GM06990 (cell line): Measurements from ENCODE around the gene TULP4.

ENCODE experiments used
- DNase-seq: peaks from one replicate; pipeline ENCODE4 v3.0.0-alpha.2; 2011; ENCODE audit not compliant: insufficient read length; ENCODE audit errors: extremely low read depth
- H3K27me3 ChIP-seq: replicated peaks from 2 replicates; pipeline ENCODE4 v1.6.0; 2011; ENCODE audit warnings: low read length; ENCODE audit not compliant: control insufficient read depth, insufficient read depth
- H3K36me3 ChIP-seq: 2 replicates; pipeline ENCODE4 v1.5.1; 2011; ENCODE audit warnings: low read length; ENCODE audit not compliant: control insufficient read depth, insufficient read depth
- H3K4me3 ChIP-seq: replicated peaks from 2 replicates; pipeline ENCODE4 v1.5.1; 2011; ENCODE audit warnings: low read depth, mild to moderate bottlenecking, control low read depth, low read length
- TF ChIP-seq, protein P1 (sequence below): IDR thresholded peaks from 2 replicates; pipeline ENCODE4 v1.5.1; 2011; ENCODE audit warnings: low read length, control low read depth, mild to moderate bottlenecking, inconsistent platforms; ENCODE audit not compliant: insufficient read depth, poor library complexity, severe bottlenecking

TULP4 gene

DNA sequence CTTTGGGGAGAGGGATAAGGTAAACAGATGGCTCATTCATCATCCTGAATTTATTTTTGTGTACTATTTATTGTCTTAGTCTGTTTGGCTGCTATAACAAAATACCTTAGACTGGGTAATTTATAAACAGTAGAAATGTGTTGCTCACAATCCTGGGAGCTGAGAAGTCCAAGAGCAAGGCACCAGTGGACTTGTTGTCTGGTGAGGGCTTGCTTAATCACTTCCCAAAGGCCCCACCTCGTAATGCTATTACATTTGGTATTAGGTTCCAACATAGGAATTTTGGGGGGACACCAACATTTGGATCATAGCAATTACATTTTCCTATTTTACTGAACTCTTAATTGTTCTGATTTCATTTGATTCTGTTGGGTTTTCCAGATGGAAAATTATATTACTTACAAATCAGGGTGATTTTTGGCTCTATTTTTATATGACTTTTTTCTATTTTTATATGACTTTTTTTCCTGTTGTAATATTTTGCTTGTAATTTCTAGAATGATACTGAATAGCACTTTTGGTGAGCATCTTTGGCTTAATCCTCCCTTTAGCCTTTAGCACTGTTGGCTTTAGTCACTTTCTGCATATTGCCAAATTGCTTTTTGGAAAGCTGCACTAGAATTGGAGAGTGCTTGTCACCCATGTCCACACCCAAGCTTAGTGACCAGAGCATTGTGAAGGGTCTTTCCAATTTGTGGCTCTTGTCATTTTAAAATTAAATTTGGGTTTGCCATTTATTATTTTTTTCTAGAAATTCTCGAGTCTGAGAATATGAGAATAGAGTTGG lies 43.7 kb upstream of the TULP4 start:
- DNase-seq = no peak
- TF ChIP-seq, protein P1, sequence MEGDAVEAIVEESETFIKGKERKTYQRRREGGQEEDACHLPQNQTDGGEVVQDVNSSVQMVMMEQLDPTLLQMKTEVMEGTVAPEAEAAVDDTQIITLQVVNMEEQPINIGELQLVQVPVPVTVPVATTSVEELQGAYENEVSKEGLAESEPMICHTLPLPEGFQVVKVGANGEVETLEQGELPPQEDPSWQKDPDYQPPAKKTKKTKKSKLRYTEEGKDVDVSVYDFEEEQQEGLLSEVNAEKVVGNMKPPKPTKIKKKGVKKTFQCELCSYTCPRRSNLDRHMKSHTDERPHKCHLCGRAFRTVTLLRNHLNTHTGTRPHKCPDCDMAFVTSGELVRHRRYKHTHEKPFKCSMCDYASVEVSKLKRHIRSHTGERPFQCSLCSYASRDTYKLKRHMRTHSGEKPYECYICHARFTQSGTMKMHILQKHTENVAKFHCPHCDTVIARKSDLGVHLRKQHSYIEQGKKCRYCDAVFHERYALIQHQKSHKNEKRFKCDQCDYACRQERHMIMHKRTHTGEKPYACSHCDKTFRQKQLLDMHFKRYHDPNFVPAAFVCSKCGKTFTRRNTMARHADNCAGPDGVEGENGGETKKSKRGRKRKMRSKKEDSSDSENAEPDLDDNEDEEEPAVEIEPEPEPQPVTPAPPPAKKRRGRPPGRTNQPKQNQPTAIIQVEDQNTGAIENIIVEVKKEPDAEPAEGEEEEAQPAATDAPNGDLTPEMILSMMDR = no peak
- Histone ChIP-seq H3K4me3 (no peak overlapping the region), H3K36me3 (peaks cover 2% of the 10 kb centered on the region), H3K27me3 (no peaks in the 10 kb centered on the region)

GRCh38 chr6:158269657-158270056 lies 42.6 kb upstream of the TULP4 start:
- no peak for DNase-seq
- Histone ChIP-seq H3K27me3 (no peaks in the 10 kb centered on the region), H3K36me3 (peaks cover 2% of the 10 kb centered on the region), H3K4me3 (no peak overlapping the region)
- TF ChIP-seq, protein P1 = no peak

GRCh38 chr6:158270389-158271127 lies 41.7 kb upstream of the TULP4 start:
- TF ChIP-seq, protein P1 = no peak
- H3K4me3 ChIP-seq = no peak overlapping the region
- no peak for DNase-seq
- H3K36me3 ChIP-seq = peaks cover 2% of the 10 kb centered on the region
- no peaks in the 10 kb centered on the region for H3K27me3 ChIP-seq

- peaks cover 2% of the 10 kb centered on the region for H3K36me3 ChIP-seq
- H3K27me3 ChIP-seq = no peaks in the 10 kb centered on the region
- no peak for DNase-seq
- TF ChIP-seq, protein P1 = no peak
- H3K4me3 ChIP-seq = no peak overlapping the region
Measured at GRCh38 chr6:158272324-158272723, 39.9 kb upstream of the TULP4 start.

DNA sequence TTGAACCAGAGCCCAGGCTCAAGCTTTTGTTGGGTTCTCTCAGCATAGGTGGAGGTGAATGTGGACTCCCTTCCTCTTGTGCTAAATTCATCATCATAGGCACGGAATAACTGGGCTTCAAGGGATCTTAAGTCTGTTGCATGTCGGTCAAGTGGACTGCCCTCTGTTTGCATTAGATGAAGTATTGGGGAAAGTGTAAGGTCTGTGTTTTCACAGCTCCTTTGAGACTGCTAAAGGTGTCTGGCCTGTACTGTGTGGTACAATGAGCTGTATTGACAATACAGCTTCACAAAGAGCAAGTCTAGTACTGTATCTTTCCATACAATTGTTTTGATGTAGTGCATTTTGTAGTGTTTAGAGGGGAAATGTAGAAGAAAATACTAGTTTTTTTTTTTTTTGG lies 34.3 kb upstream of the TULP4 start:
- Histone ChIP-seq H3K27me3 (no peaks in the 10 kb centered on the region), H3K4me3 (no peak overlapping the region), H3K36me3 (peaks cover 1% of the 10 kb centered on the region; the same call in 1 of the 2 replicates)
- TF ChIP-seq, protein P1 = no peak
- no peak for DNase-seq
